Measurements from ENCODE around the gene TBX6.

TBX6 gene

GRCh38 chr16:30110661-30111060 is 18.9 kb upstream of the TBX6 start:
- H3K27me3 ChIP-seq (ENCODE audit: control insufficient read depth, insufficient read depth, low read length): no peaks in the 10 kb centered on the region
- no peak overlapping the region for H3K27ac ChIP-seq (ENCODE audit: low read depth, low read length)
- peaks cover 13% of the 10 kb centered on the region for H3K36me3 ChIP-seq (ENCODE audit: control insufficient read depth, insufficient read depth, low read length)

DNA sequence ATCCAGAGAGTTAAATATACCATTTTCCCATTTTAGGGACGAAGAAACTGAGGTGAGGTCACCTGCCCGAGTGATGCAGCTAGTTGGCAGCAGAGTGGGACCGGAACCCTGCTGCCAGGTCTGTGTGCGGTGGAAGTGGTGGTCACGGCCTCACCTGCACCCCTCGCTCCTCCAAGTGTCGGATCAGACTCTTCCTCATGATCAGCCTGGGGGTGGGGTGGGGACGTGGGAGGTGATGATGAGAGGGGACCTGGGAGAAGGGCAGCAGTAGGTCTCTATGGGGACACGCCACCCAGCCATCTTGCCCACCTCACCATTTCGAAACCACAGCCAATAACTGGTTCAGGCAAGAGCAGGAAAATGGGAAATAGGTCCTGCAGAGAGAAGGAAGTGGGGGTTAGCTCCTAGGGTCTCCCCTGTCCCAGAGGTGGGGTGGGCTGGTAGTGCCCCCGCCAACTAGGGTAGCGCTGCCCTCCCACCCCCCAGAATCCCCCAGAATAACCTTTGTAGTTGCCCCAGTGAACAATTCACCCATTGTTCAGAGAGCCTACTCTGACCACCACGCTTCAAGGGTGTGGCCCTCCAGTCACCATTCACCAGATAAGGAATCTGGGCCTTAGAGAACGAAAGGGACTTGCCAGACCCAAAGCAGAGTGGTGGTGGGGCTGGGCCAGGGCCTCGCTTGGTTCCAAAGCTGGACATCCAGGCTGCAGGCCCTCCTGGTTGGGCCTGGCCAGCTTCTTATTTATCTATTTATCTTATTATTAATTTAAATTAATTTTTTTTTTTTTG is 16.5 kb upstream of the TBX6 start:
- no peak overlapping the region for H3K9ac ChIP-seq (ENCODE audit: low read length)
- H3K4me3 ChIP-seq (ENCODE audit: low read length): no peak overlapping the region
- no peaks in the 10 kb centered on the region for H3K27me3 ChIP-seq (ENCODE audit: control insufficient read depth, insufficient read depth, low read length)
- no peak overlapping the region for H3K27ac ChIP-seq (ENCODE audit: low read depth, low read length)
- H3K4me1 ChIP-seq (ENCODE audit: control insufficient read depth, insufficient read depth, low read length): no peaks in the 10 kb centered on the region
- peaks cover 15% of the 10 kb centered on the region for H3K36me3 ChIP-seq (ENCODE audit: control insufficient read depth, insufficient read depth, low read length)

More at GRCh38 chr16:30110661-30111060, 18.9 kb upstream of the TBX6 start:
- Histone ChIP-seq H3K4me1 (ENCODE audit: control insufficient read depth, insufficient read depth, low read length) (no peaks in the 10 kb centered on the region), H3K4me3 (ENCODE audit: low read length) (no peak overlapping the region), H3K9ac (ENCODE audit: low read length) (no peak overlapping the region)

- Histone ChIP-seq H3K27me3 (ENCODE audit: control insufficient read depth, insufficient read depth, low read length) (no peaks in the 10 kb centered on the region), H3K4me1 (ENCODE audit: control insufficient read depth, insufficient read depth, low read length) (no peaks in the 10 kb centered on the region), H3K36me3 (ENCODE audit: control insufficient read depth, insufficient read depth, low read length) (peaks cover 9% of the 10 kb centered on the region), H3K27ac (ENCODE audit: low read depth, low read length) (no peak overlapping the region), H3K4me3 (ENCODE audit: low read length) (no peak overlapping the region), H3K9ac (ENCODE audit: low read length) (no peak overlapping the region)
These were observed 12.8 kb upstream of the TBX6 start for GRCh38 chr16:30104492-30104891.

GRCh38 chr16:30104090-30104489 is 12.4 kb upstream of the TBX6 start:
- no peak overlapping the region for H3K4me3 ChIP-seq (ENCODE audit: low read length)
- H3K4me1 ChIP-seq (ENCODE audit: control insufficient read depth, insufficient read depth, low read length): no peaks in the 10 kb centered on the region
- H3K27me3 ChIP-seq (ENCODE audit: control insufficient read depth, insufficient read depth, low read length): no peaks in the 10 kb centered on the region
- peaks cover 9% of the 10 kb centered on the region for H3K36me3 ChIP-seq (ENCODE audit: control insufficient read depth, insufficient read depth, low read length)
- H3K9ac ChIP-seq (ENCODE audit: low read length): no peak overlapping the region
- no peak overlapping the region for H3K27ac ChIP-seq (ENCODE audit: low read depth, low read length)

DNA sequence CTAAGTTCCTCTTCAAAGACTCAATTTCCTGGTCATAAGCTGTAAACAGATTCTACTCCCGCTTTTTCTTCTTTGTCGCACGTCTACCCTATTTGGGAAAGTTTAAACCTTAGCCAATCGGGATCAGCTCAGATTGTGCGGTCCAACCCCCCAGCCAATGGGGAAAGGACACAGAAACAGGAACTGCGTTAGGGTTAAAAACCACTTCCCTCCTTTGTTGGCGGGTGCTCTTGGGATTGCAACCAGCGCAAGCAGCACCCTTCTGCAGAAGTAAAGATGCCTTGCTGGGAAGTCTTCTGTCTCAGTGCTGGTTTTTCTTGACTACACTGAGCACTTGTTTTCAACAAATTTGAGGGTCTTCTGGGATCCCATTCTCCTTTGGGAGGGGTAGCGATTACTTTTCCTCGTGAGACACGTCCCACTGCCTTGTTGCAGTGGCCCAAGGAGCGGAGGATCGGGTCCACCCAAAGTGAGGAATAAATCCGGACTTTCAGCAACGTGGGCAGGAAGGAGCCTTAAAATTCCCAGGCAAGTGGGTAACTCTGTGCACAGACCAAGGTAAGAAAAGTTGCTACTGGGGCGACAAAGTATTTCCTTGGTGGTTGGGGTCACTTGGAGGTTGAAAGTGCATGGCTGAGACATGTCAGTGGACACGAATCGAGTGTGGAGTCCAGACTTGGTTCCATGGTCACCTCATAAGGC is 5.3 kb upstream of the TBX6 start:
- H3K27me3 ChIP-seq (ENCODE audit: control insufficient read depth, insufficient read depth, low read length): no peaks in the 10 kb centered on the region
- H3K9ac ChIP-seq (ENCODE audit: low read length): peak overlapping the region; percentile 82
- H3K27ac ChIP-seq (ENCODE audit: low read depth, low read length): peak overlapping the region; percentile 93
- peaks cover 4% of the 10 kb centered on the region for H3K36me3 ChIP-seq (ENCODE audit: control insufficient read depth, insufficient read depth, low read length)
- H3K4me1 ChIP-seq (ENCODE audit: control insufficient read depth, insufficient read depth, low read length): peaks cover 18% of the 10 kb centered on the region
- H3K4me3 ChIP-seq (ENCODE audit: low read length): peak overlapping the region; percentile 86

DNA sequence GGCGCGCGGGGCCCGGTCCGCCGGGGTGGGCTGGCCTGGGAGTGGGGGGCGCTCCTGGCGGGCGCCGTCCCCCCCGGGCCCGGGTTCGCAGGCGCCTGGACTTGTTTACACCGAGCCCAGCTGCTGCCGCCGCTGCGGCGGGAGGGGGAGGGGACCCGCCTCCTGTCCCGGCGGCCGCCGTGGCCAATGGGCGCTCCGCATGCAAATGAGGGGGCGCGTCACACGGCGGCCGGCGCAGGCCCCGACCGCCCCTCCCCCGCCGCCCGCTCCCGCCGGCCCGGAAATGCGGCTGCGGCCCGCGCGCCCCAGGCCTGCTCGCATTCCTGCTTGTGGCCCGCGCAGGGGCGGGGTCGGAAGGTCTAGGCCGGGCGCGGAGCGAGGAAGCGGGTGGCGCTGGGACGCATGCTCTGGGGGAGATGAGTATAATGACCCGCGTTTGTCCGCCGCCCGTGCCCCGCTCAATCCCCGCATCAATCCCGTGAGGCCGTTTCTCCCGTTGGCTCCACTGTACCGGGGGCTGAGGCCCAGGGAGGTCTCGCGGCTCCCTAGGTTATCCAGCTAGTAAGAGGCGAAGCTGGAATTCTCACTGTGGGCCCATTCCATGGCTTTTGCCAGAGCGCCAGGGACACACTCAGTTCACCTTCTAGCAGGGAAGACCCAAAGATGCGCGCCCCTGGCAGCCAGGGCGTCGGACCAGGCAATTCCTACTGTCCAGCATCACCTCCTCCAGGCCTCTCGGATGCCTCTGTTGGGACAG is 4.6 kb upstream of the TBX6 start, which contains the start of gene YPEL3:
Gene YPEL3, minus strand, starts transcription at position 109 of the 757 bp plus-strand sequence. CDS start 731 bp downstream, outside the sequence.
- peak within 1 kb of the TSS; percentile 93 for H3K27ac ChIP-seq (ENCODE audit: low read depth, low read length)
- no peaks in the 10 kb centered on the region for H3K27me3 ChIP-seq (ENCODE audit: control insufficient read depth, insufficient read depth, low read length)
- H3K4me3 ChIP-seq (ENCODE audit: low read length): peak within 1 kb of the TSS; percentile 94
- peaks cover 19% of the 10 kb centered on the region for H3K4me1 ChIP-seq (ENCODE audit: control insufficient read depth, insufficient read depth, low read length)
- H3K36me3 ChIP-seq (ENCODE audit: control insufficient read depth, insufficient read depth, low read length): peaks cover 4% of the 10 kb centered on the region
- peak within 1 kb of the TSS; percentile 82 for H3K9ac ChIP-seq (ENCODE audit: low read length)

- Histone ChIP-seq H3K36me3 (ENCODE audit: control insufficient read depth, insufficient read depth, low read length) (peaks cover 4% of the 10 kb centered on the region), H3K4me3 (ENCODE audit: low read length) (peak overlapping the region; percentile 94), H3K27me3 (ENCODE audit: control insufficient read depth, insufficient read depth, low read length) (no peaks in the 10 kb centered on the region), H3K4me1 (ENCODE audit: control insufficient read depth, insufficient read depth, low read length) (peaks cover 19% of the 10 kb centered on the region), H3K27ac (ENCODE audit: low read depth, low read length) (peak overlapping the region; percentile 92), H3K9ac (ENCODE audit: low read length) (peak overlapping the region; percentile 75)
These were observed 3.7 kb upstream of the TBX6 start for GRCh38 chr16:30095166-30096078.

DNA sequence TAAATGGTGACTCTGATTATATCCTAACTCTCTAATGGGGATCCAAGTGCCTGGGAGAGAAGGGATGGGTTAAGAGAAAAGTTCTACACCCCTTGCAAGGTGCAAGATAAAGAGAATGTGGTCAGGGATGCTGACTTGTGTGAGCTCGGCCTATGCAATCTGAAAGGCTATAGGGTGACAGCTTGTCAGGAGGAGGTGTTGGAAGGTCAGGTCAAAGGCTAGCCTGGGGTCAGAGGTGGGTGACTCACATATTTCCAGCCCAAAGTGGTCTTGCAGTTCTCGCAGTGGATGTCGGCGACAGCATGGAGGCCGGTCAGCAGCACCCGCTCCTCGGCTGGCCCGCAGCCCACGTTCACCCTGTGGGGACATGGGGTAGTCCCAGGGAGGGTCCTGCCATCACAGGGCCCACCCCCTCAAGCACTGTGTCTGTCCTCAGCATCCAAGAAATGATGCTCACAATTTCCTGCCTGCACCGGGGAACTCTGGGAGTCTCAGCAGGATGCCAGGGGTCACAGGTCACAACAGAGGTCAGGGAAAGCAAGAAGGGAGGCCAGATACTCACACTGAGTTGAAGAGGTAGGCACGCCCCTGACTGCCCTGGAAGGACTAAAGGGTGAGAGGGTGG is 2.9 kb upstream of the TBX6 start:
- H3K9ac ChIP-seq (ENCODE audit: low read length): peak overlapping the region; percentile 75

DNA sequence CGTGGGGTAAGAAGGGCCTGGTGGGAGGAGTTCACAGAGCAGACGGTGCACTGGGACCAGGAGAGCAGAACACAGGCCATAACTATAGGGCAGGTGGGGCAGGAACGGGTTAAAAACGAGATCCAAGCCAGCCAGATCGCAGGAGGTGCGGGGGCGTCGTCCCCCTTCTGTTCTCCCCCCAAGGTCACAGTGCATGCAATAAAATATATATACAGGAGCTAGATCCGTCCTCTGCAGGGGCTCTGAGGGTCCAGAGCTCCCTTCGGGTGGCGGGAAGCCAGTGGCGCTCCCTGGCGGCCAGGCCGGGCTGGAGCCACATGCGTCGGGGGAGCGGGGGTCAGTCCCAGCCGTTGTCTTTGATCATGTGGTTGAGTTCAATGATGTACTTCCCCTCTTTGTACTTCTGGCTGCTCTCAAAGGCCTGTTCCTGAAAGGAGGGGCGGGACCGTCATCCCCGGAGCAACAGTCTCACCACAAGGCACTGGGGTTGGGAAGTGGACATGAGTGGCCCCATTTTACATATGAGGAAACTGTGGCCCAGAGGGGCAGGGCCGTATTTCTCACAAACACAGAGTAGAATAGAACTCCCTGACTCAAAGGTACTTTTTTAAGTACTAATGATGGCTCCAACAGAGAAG is 768 bp upstream of the TBX6 start:
- peaks cover 4% of the 10 kb centered on the region for H3K36me3 ChIP-seq (ENCODE audit: control insufficient read depth, insufficient read depth, low read length)
- H3K27ac ChIP-seq (ENCODE audit: low read depth, low read length): peak overlapping the region; percentile 86
- H3K4me1 ChIP-seq (ENCODE audit: control insufficient read depth, insufficient read depth, low read length): peaks cover 19% of the 10 kb centered on the region
- no peaks in the 10 kb centered on the region for H3K27me3 ChIP-seq (ENCODE audit: control insufficient read depth, insufficient read depth, low read length)
- H3K4me3 ChIP-seq (ENCODE audit: low read length): peak overlapping the region; percentile 82
- H3K9ac ChIP-seq (ENCODE audit: low read length): peak overlapping the region; percentile 87

More for the DNA sequence above, 2.9 kb upstream of the TBX6 start:
- Histone ChIP-seq H3K4me3 (ENCODE audit: low read length) (peak overlapping the region; percentile 94), H3K36me3 (ENCODE audit: control insufficient read depth, insufficient read depth, low read length) (peaks cover 4% of the 10 kb centered on the region), H3K4me1 (ENCODE audit: control insufficient read depth, insufficient read depth, low read length) (peaks cover 19% of the 10 kb centered on the region), H3K27me3 (ENCODE audit: control insufficient read depth, insufficient read depth, low read length) (no peaks in the 10 kb centered on the region), H3K27ac (ENCODE audit: low read depth, low read length) (peak overlapping the region; percentile 92)

- H3K4me1 ChIP-seq (ENCODE audit: control insufficient read depth, insufficient read depth, low read length): peaks cover 15% of the 10 kb centered on the region
- H3K4me3 ChIP-seq (ENCODE audit: low read length): peak overlapping the region; percentile 87
These were observed 953 bp downstream of the TBX6 start for GRCh38 chr16:30090610-30091331.

More at GRCh38 chr16:30090610-30091331, 953 bp downstream of the TBX6 start:
- Histone ChIP-seq H3K9ac (ENCODE audit: low read length) (no peak overlapping the region), H3K36me3 (ENCODE audit: control insufficient read depth, insufficient read depth, low read length) (peaks cover 4% of the 10 kb centered on the region), H3K27ac (ENCODE audit: low read depth, low read length) (peak overlapping the region; percentile 3), H3K27me3 (ENCODE audit: control insufficient read depth, insufficient read depth, low read length) (no peaks in the 10 kb centered on the region)

Data from rectal smooth muscle tissue (tissue), 1 donor.